ENCODE measurements around the gene USP14. TPM values are rescaled to one million over a fixed set of nuclear protein-coding genes. Genes with fewer than 3 reads are reported as not detected.

The USP14 gene
- total RNA-seq, 1 experiment from 2014 or later, result 56.1 TPM

- Histone ChIP-seq H2AFZ (ENCODE audit: low read depth, low read length, poor library complexity, severe bottlenecking) (no peak overlapping the region), H3K27ac (ENCODE audit: low read depth, low read length) (no peak overlapping the region), H3K27me3 (ENCODE audit: insufficient read depth, low read length) (no peaks in the 10 kb centered on the region), H3K9me3 (ENCODE audit: control insufficient read depth in 1 of 2, insufficient read depth in 1 of 2, low read depth in 1 of 2, low read length in 2 of 2) (no peaks in the 10 kb centered on the region), H3K4me3 (replicated peaks in 1 of 2; ENCODE audit: low read depth in 1 of 2, low read length in 2 of 2) (no peak overlapping the region), H3K36me3 (ENCODE audit: control insufficient read depth in 1 of 2, insufficient read depth in 2 of 2, low read length in 2 of 2) (peaks cover 8 to 22% of the 10 kb centered on the region in 2 experiments), H4K20me1 (ENCODE audit: insufficient read depth) (no peaks in the 10 kb centered on the region), H3K79me2 (ENCODE audit: insufficient read depth, low read length) (peaks cover 18% of the 10 kb centered on the region), H3K9me2 (ENCODE audit: insufficient read depth) (no peaks in the 10 kb centered on the region), H3K4me1 (ENCODE audit: control insufficient read depth in 1 of 2, insufficient read depth in 2 of 2, low read length in 2 of 2) (no peaks in the 10 kb centered on the region), H3K9ac (ENCODE audit: low read length) (no peak overlapping the region), H3K4me2 (ENCODE audit: low read length) (no peak overlapping the region)
- ChIA-PET CTCF (no interaction called here), RAD21 (ENCODE audit: low non-redundant PET in 1 of 2, low total read pairs in 2 of 2, uncharacterized antibody in 2 of 2, unreplicated experiment in 2 of 2) (no interaction called here), POLR2A (no interaction called here)
- TF ChIP-seq ELF1 (IDR thresholded peaks at IDR 0.05; ENCODE audit: borderline replicate concordance, low read depth) (no peak), RAD21 (IDR thresholded peaks at IDR 0.05; ENCODE audit: low read depth) (no peak), ZNF274 (IDR thresholded peaks at IDR 0.05; ENCODE audit: low read depth, low read length) (no peak), CBX3 (IDR thresholded peaks at IDR 0.05; ENCODE audit: low read depth) (no peak), POLR2A (IDR thresholded peaks at IDR 0.05; ENCODE audit: borderline replicate concordance, extremely low read depth, insufficient read depth, insufficient read length) (no peak), SP1 (IDR thresholded peaks at IDR 0.05; ENCODE audit: low read depth) (no peak), YY1 (IDR thresholded peaks at IDR 0.05; ENCODE audit: extremely low read depth, insufficient replicate concordance, low read depth, low read length) (no peak)
- intact Hi-C loops (cut with micrococcal nuclease), result no loop called here
- ATAC-seq (no peak), DNase-seq (ENCODE audit: low read depth, low spot score) (no peak)
- no TSS peak for BruUV-seq (replicated peaks)
Measured at GRCh38 chr18:210075-210474, 51.7 kb downstream of the USP14 start.

GRCh38 chr18:210733-211132 lies 52.4 kb downstream of the USP14 start:
- no TSS peak for BruUV-seq (replicated peaks)
- Histone ChIP-seq H3K9me3 (ENCODE audit: control insufficient read depth in 1 of 2, insufficient read depth in 1 of 2, low read depth in 1 of 2, low read length in 2 of 2) (no peaks in the 10 kb centered on the region), H3K79me2 (ENCODE audit: insufficient read depth, low read length) (peaks cover 18% of the 10 kb centered on the region), H3K9ac (ENCODE audit: low read length) (no peak overlapping the region), H3K4me1 (ENCODE audit: control insufficient read depth in 1 of 2, insufficient read depth in 2 of 2, low read length in 2 of 2) (no peaks in the 10 kb centered on the region), H3K36me3 (ENCODE audit: control insufficient read depth in 1 of 2, insufficient read depth in 2 of 2, low read length in 2 of 2) (peaks cover 14 to 27% of the 10 kb centered on the region in 2 experiments), H3K4me3 (replicated peaks in 1 of 2; ENCODE audit: low read depth in 1 of 2, low read length in 2 of 2) (no peak overlapping the region), H3K9me2 (ENCODE audit: insufficient read depth) (no peaks in the 10 kb centered on the region), H3K27me3 (ENCODE audit: insufficient read depth, low read length) (no peaks in the 10 kb centered on the region), H3K4me2 (ENCODE audit: low read length) (no peak overlapping the region), H4K20me1 (ENCODE audit: insufficient read depth) (no peaks in the 10 kb centered on the region), H3K27ac (ENCODE audit: low read depth, low read length) (no peak overlapping the region), H2AFZ (ENCODE audit: low read depth, low read length, poor library complexity, severe bottlenecking) (no peak overlapping the region)
- ChIA-PET CTCF (no interaction called here), POLR2A (no interaction called here), RAD21 (ENCODE audit: low non-redundant PET in 1 of 2, low total read pairs in 2 of 2, uncharacterized antibody in 2 of 2, unreplicated experiment in 2 of 2) (no interaction called here)
- intact Hi-C loops (cut with micrococcal nuclease), result no loop called here
- ATAC-seq (no peak), DNase-seq (ENCODE audit: low read depth, low spot score) (no peak)
- TF ChIP-seq SIN3A (IDR thresholded peaks at IDR 0.05; ENCODE audit: low read depth), result no peak
- no peak for TF ChIP-seq ZFX (IDR thresholded peaks at IDR 0.05)
- no peak for TF ChIP-seq SP1 (IDR thresholded peaks at IDR 0.05; ENCODE audit: low read depth)
- no peak for TF ChIP-seq CBX3 (IDR thresholded peaks at IDR 0.05; ENCODE audit: low read depth)
- TF ChIP-seq CTCF (IDR thresholded peaks at IDR 0.05 in 2 of 3, conservative IDR thresholded peaks at IDR 0.05 in 1 of 3; ENCODE audit: borderline replicate concordance in 1 of 3, insufficient read depth in 1 of 3, low read depth in 2 of 3, low read length in 2 of 3), result no peak
- no peak for TF ChIP-seq ATF3 (IDR thresholded peaks at IDR 0.05)
- TF ChIP-seq EZH2 (IDR thresholded peaks at IDR 0.05), result no peak
- no peak for TF ChIP-seq FOSL1 (IDR thresholded peaks at IDR 0.05; ENCODE audit: low read depth)
